GM10847 (cell line): Measurements from ENCODE around the gene DHRS12.

Experiments used
- POLR2A ChIP-seq: IDR thresholded peaks from 2 replicates; pipeline ENCODE4 v1.6.1; 2011; ENCODE audit not compliant: insufficient read length; ENCODE audit errors: extremely low read depth

The DHRS12 gene

GRCh38 chr13:51802631-51803418 lies 1.1 kb downstream of the DHRS12 start:
- no peak for TF ChIP-seq POLR2A

DNA sequence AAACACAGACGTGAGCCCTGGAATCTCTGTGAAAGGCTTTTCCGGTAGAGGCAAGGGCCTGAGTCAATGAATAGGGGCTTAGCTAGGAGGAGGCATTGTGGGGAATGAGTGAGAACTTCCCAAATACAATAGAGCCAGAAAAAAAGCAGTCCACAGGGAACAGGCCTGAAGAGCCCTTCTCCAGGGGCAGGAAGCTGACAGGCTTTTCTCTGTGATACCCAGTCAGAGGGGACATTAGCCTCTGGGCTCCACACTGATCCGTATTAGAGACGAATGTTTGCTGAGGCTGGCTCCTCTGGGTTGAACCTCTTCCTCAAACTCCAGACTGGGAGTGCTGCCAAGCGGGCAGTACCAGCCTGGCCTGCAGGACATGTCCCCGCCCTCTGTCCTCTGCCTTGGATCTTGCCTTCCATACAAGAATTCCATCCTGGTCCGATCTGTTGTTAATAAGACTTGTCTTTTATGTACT lies 2.3 kb downstream of the DHRS12 start:
- no peak for TF ChIP-seq POLR2A

DNA sequence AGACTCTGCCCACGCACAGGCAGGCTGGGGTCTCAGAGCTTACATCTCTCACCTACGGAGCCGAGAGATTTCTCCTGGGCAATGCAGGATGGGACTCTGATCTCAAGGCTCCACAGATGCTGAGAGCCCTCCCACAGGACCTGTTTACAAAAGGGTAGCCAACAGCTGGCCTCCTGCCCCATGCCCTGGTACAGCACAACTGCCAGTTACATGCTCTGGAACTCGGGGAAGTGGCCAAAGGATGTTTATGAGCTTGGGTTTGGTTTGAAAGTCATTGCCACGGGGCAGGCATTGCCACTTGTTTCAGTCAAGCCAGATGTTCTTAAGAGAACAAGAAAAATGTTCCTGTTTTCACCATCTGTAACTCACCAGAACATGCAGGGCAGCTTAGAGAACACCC lies 3.5 kb downstream of the DHRS12 start:
- no peak for TF ChIP-seq POLR2A

DNA sequence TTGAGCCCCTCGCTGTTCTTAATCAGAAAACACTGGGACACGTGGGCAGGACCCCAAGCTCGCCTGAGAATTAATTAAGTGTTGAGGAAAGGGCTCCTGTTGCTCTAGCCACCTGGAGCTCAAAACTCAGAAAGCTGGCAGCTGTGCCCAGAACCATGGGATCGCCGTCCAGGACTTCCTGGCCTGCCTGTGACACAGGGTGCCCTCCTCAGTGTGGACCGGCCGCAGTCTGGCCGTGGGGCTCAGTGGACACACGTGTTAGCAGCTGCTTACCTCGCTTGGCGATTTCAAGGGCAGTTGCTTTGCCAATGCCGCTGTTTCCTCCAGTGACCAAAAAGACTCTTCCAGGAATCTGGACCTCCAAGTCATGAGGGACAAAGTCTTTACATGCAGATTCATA lies 4.7 kb downstream of the DHRS12 start:
- TF ChIP-seq POLR2A = no peak

DNA sequence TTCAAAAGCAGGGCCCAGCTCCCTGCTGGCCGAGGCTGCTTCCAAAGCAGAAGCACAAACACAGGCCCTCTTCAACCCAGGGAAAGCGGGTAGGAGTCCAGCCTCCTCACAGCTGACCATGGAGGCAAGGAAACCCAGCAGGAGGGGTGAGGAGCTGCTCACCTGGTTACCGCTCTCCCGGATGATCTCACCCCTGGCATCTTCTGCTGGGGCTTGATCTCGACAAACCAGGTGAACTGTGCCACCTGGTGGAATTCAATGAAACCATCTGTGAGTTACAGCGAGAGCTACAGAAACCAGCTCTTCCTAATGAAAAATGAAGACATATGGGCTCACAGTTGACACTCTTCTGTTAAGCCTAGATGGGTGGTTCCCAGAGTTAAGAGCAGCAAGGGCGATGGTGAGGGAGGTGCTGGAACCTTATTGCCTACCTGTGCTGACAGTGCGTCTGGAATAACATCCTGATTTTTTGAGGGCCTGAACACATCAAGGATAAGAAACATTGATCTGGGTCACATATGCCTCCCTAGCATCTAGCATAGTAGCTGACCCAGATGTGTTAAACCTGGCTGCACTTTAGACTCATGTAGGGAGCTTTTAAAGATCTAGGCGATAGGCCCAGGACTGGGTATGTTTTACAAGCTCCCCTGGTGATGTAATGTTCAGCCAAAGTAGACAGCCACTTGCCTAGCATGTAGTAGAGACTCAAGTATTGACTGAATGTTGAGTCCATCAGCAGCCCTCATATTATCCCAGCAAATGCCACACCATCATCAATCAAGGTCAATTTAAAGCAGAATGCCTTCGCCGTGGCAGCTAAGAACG lies 6.1 kb downstream of the DHRS12 start:
- TF ChIP-seq POLR2A = no peak

DNA sequence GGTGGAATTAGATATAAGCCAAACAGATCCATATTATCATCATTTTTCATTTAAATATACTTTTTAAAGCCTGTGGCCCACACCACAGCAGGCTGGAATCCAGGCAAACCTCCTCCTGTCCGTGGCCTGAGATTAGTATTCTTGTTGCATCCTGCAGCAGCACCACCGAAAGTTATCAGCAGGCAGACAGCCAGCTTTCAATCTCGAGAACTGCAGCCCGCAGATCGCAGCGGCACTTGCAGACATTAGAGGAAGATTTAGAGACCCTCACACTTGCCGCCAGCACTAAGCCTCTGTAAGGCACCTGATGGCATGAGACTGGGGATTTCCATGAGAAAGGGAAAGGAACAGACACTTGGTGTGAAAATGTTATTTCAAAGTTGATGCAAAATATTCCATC lies 7.4 kb downstream of the DHRS12 start:
- no peak for TF ChIP-seq POLR2A

- TF ChIP-seq POLR2A = no peak
Observed at GRCh38 chr13:51795419-51795818, 8.5 kb downstream of the DHRS12 start.

GRCh38 chr13:51794964-51795363 lies 9.0 kb downstream of the DHRS12 start:
- no peak for TF ChIP-seq POLR2A

GRCh38 chr13:51793570-51794271 lies 10.2 kb downstream of the DHRS12 start:
- no peak for TF ChIP-seq POLR2A

DNA sequence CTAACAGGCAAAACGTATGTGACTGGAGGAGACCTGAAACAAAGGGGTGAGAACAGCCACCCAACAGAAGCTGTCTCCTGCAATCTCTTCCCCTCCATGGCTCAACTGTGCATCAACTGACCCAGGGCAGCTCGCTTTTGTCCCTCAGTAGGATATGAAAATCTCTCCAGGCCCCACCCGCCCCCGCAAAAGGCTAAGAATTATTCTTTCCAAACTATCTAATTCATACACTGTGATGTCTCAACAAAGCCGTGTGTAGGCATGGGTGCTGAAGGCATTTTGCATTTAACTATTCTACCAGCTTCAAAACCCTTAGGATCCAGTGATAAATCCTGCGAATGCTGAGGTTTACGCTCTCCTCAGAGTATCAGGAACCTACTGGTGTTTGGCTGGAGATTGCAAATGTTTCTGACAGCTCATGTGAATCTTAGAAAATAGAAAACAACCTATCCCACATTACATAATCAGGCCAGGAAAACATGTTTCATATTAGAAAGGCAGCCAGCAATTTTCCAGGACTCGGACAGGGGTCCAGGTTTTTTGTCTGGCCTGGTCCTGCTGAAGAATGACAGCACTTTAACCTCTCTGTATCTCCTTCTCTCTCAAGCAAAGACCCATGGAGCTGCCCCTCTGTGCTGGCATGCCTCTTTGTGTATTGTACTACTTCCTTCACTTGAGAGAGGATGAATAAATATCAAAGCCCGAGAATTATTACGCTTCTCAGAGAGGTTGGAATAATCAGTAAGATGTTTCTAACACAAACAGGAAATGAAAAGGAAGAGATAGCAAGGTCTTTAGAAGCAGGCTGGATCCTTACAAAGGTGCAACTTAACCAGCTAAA lies 17.3 kb downstream of the DHRS12 start:
- TF ChIP-seq POLR2A = no peak

GRCh38 chr13:51785712-51786424 lies 18.1 kb downstream of the DHRS12 start:
- TF ChIP-seq POLR2A = no peak

- TF ChIP-seq POLR2A = no peak
Observed at GRCh38 chr13:51784097-51784496, 19.9 kb downstream of the DHRS12 start.

GRCh38 chr13:51783428-51784094 lies 20.4 kb downstream of the DHRS12 start:
- TF ChIP-seq POLR2A = no peak
